Astrocyte of the cerebellum (primary cell): ENCODE results near the gene RYR1.

Experiments used
- DNase-seq: peaks from one replicate; pipeline ENCODE4 v3.0.0-alpha.2; 2011; ENCODE audit warnings: low read depth
- H3K4me3 ChIP-seq: 2 replicates; pipeline ENCODE4 v1.5.1; 2011; ENCODE audit warnings: mild to moderate bottlenecking, low read depth, low read length, moderate library complexity
- in situ Hi-C: cut with HindIII; loops from 2 replicates; pipeline ENCODE4 v1.10.0; 2017; ENCODE audit warnings: low sequenced_read_pairs
- TF ChIP-seq, protein P1 (sequence below): IDR thresholded peaks from 2 replicates; pipeline ENCODE4 v1.5.1; 2012; ENCODE audit warnings: low read length, low read depth, moderate library complexity, mild to moderate bottlenecking; ENCODE audit errors: missing control alignments

RYR1 gene

GRCh38 chr19:38391911-38392464 lies 41.5 kb upstream of the RYR1 start:
- no peak for DNase-seq
- no peak overlapping the region for H3K4me3 ChIP-seq
- in situ Hi-C loops: no loop called here
- TF ChIP-seq, protein P1, sequence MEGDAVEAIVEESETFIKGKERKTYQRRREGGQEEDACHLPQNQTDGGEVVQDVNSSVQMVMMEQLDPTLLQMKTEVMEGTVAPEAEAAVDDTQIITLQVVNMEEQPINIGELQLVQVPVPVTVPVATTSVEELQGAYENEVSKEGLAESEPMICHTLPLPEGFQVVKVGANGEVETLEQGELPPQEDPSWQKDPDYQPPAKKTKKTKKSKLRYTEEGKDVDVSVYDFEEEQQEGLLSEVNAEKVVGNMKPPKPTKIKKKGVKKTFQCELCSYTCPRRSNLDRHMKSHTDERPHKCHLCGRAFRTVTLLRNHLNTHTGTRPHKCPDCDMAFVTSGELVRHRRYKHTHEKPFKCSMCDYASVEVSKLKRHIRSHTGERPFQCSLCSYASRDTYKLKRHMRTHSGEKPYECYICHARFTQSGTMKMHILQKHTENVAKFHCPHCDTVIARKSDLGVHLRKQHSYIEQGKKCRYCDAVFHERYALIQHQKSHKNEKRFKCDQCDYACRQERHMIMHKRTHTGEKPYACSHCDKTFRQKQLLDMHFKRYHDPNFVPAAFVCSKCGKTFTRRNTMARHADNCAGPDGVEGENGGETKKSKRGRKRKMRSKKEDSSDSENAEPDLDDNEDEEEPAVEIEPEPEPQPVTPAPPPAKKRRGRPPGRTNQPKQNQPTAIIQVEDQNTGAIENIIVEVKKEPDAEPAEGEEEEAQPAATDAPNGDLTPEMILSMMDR: no peak

GRCh38 chr19:38392707-38393308 lies 40.7 kb upstream of the RYR1 start:
- H3K4me3 ChIP-seq: no peak overlapping the region
- TF ChIP-seq, protein P1: no peak
- in situ Hi-C loops: no loop called here
- DNase-seq: no peak

- DNase-seq: no peak
- in situ Hi-C loops: no loop called here
- no peak overlapping the region for H3K4me3 ChIP-seq
- TF ChIP-seq, protein P1: no peak
Measured at GRCh38 chr19:38394488-38394887, 39.0 kb upstream of the RYR1 start.

- DNase-seq: no peak
- H3K4me3 ChIP-seq: no peak overlapping the region
- in situ Hi-C loops: no loop called here
- TF ChIP-seq, protein P1: no peak
Measured at GRCh38 chr19:38395381-38396114, 37.9 kb upstream of the RYR1 start.

DNA sequence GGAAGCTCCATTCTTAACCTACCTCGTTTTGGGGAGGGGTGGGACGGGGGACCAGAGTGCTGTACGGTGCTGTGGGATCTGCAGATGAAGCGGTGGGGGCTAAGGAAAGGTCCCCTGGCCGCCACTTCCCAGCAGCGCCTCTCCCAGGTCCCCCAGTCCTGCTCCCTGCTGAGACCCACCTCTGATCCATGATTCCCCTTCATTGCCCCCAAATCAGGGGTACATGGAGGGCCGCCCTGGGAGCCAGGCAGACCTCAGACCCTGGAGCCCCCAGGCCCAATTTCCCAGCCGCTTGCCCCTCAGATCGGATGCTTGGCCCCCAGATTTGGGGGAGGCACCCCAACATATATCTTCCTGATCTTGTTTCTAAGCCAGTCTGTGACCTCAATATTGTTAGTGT lies 34.4 kb upstream of the RYR1 start:
- in situ Hi-C loops: no loop called here
- no peak overlapping the region for H3K4me3 ChIP-seq
- DNase-seq: no peak
- TF ChIP-seq, protein P1: no peak

DNA sequence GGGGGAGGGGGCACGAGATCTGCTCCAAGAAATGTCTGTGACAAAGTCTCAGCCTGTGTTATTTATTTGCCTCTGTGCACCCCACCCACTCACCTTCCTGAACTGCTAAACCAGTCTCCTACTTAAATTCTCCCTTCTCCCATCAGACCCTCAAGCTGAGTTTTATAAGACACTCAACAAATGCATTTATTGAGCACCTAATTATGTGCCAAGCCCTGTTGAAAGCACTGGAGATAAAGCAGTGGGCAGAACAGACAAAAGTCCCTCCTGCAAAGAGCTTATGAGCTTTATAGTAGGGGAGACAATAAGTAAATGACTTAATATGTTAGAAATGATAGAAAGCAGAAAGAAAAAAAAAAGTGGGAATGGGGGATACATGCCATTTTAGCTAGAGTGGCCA lies 34.0 kb upstream of the RYR1 start:
- in situ Hi-C loops: no loop called here
- no peak for DNase-seq

More for the DNA sequence above, 34.0 kb upstream of the RYR1 start:
- TF ChIP-seq, protein P1: no peak
- H3K4me3 ChIP-seq: no peak overlapping the region
